Ovary (tissue), 3 donors: ENCODE measurements around the gene KDM4C.
A peak's percentile ranks its signal among the peaks of the same experiment; 100 is the strongest.

Experiments used
- CTCF ChIP-seq, 3 donors: fragments of 450-650 bp in 2 of 3; fragments of 200-600 bp in 1 of 3; IDR thresholded peaks; one replicate each; pipeline versions ENCODE4 v1.5.1 to v1.8.0; 2016 to 2022; ENCODE audit warnings: antibody characterized with exemption in 3 of 3, mild to moderate bottlenecking in 1 of 3
- EP300 ChIP-seq: sonication (generic); formaldehyde crosslinking; IDR thresholded peaks from one replicate; pipeline ENCODE4 v1.6.1; 2017; ENCODE audit warnings: antibody characterized with exemption
- POLR2A ChIP-seq: fragments of 450-650 bp; IDR thresholded peaks from one replicate; pipeline ENCODE4 v1.6.1; 2017; ENCODE audit warnings: antibody characterized with exemption, mild to moderate bottlenecking, moderate library complexity
- donor health status: DM: no; HTN: no; CAD: no.

GRCh38 chr9:6873857-6874256, 116.1 kb downstream of the KDM4C start:
- no peak for TF ChIP-seq POLR2A
- peak in 1 of 3 donors; percentile 47 for TF ChIP-seq CTCF (IDR thresholded peaks at IDR 0.05)
- TF ChIP-seq EP300: no peak
